GM19240 (cell line): ENCODE data around the gene PBX1.
"Not testable (repeated sequence)": the region's sequence is repeated elsewhere in the genome, so short reads cannot be mapped to it uniquely, and the experiment has no call there.

Experiments used
- DNase-seq: peaks from one replicate; pipeline ENCODE4 v3.0.0; 2011; ENCODE audit warnings: low spot score; ENCODE audit not compliant: insufficient read length

Gene PBX1

DNA sequence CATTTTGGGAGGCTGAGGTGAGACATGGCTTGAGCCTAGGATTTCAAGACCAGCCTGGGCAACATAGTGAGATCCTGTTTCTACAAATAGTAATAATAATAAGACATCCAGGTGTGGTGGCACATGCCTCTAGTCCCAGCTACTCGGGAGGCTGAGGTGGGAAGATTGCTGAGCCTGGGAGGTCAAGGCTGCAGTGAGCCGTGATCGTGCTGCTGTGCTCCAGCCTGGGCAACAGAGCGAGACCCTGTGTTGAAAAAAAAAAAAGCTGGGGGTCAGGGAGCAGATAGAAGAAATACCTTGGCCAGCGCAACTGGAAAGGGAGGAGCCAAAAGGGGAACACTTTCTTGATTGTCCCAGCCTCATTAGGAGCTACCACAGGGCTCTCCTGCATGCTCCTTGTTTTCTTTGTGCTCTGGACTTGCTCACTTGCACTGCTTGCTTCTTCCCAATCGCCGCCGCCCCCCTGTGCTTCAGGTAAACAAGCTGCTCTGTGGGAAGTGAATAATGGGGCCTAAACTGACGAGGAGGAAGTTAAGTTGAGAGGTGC lies 31.1 kb downstream of the PBX1 start:
- DNase-seq, result no peak

DNA sequence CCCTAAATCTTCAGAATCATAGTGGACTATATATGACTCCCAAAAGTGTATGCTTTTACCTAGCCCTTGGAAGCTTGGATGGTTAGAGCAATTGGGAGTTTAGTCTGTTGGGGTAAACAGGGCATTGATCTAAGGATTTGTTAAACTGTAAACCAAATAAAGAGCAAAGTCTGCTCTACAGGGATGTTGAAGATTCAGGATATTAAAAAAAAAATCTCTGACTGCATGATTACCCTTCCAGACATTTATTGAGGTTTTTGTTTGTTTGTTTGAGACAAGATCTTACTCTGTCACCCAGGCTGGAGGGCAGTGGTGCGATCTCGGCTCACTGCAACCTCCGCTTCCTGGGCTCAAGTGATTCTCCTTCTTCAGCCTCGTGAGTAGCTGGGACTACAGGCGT lies 31.6 kb downstream of the PBX1 start:
- DNase-seq, result no peak

DNA sequence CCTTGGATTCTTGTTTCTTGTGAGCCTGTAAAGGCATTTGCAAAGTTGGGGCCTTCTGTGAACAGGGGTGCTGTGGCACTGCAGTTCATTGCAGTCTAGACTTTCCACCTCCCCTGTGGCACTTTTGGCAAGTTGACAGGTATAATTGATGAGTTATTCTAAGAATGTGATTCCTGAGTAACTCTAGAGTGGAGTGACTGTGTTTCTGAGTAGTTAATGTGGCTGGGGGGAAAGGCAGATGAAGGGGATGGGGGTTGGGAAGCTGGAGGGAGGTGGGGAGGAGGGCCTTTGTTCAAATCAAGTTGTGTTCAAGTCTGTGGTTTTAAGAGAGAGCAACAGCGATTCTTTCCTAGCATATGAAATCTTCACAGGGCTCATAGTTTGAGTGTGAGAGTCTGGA lies 32.9 kb downstream of the PBX1 start:
- DNase-seq, result no peak

DNA sequence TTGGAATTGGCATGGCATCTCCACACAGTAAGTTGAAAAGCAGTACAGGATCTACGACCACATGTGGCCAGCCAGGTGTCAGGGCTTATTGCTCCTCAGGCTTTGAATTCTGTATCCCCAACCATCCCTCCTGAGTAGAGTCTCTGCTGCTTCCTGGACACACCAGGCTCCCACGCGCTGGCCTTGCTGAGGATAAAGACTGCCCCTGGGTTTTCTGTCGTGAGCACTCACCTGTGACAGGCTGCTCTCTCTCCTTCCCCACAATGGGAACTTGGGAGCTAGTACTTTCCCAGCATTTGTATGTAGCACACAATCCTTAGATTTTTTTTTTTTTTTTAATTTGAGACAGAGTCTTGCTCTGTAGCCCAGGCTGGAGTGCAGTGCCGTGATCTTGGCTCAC lies 33.6 kb downstream of the PBX1 start:
- no peak for DNase-seq

- no peak for DNase-seq
Observed at GRCh38 chr1:164595212-164595611, 36.2 kb downstream of the PBX1 start.

DNA sequence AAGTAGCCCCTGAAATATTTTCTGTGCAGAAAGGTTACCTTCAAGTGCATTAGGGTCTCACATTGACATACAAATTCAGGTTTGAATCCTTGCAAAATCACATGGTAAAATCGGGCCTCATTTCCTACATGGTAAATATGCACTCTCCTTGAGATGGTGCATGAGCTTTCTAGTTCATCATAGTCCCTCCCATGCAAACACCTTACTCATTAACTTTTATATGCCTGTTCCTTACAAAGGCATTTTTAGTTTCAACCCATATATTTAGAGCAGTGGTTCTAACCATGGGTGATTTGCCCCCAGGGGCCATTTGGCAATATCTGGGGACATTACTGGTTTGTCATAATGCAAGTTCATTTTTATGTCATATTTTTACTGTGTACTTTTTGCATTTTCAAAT lies 37.2 kb downstream of the PBX1 start:
- no peak for DNase-seq

DNA sequence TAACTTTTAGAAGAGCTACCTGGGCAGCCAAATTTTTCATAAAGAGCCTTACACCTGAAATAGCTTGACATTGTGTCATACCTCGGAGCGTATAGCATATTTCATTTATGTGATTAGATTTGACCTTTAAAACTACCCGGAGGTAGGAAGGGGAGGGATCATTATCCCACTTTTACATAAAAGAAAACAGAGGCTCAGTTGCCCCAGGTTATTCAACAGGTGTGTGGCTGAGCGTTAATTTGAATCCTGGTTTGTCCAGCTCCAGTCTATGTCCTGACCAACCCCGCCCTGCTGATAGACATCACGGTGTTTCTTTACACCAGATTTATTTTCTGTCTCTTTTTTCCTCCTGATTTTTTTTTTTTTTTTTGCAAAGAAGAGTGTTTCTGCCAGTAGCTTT lies 39.7 kb downstream of the PBX1 start:
- DNase-seq, result no peak

DNA sequence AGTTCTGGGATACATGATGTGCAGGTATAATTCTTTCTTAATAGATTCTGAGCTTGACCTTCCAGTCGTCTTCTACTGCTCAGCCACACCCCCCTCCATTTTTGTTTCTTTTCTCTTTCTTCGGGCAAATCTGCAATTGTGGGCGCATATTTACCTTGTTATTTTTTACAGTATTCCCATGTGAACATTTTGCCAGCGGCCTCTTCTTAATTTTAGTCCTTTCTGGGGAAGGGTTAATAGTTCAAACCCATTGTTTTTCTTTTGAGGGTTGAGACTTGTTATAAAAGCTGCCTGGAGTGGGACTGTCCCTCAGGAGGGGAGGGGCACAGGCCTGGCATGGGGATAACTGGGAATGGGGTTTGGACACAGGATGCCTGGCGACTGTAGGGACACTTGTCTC lies 40.3 kb downstream of the PBX1 start:
- no peak for DNase-seq

GRCh38 chr1:164601399-164602100 lies 42.6 kb downstream of the PBX1 start:
- no peak for DNase-seq

DNA sequence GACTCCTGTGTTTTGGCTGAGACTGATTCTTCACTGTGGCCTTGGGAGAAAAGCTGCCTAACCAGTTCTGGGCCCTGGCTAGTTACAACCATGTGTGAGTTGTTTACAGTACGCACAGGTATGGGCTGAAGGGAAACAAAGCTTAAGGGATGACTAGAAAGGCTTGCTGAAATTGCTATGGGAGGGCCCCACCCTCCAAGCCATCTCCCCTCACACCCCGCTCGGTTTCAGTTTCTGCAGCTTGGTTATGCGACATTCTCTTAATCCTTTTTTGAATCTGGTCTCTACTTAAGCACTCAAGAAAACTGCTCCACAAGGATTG lies 43.1 kb downstream of the PBX1 start:
- DNase-seq, result no peak

- DNase-seq, result no peak
Observed at GRCh38 chr1:164602480-164603093, 43.6 kb downstream of the PBX1 start.

GRCh38 chr1:164603805-164604204 lies 44.8 kb downstream of the PBX1 start:
- DNase-seq, result not testable (repeated sequence)

- DNase-seq, result no peak
Observed at GRCh38 chr1:164604541-164604940, 45.6 kb downstream of the PBX1 start.

DNA sequence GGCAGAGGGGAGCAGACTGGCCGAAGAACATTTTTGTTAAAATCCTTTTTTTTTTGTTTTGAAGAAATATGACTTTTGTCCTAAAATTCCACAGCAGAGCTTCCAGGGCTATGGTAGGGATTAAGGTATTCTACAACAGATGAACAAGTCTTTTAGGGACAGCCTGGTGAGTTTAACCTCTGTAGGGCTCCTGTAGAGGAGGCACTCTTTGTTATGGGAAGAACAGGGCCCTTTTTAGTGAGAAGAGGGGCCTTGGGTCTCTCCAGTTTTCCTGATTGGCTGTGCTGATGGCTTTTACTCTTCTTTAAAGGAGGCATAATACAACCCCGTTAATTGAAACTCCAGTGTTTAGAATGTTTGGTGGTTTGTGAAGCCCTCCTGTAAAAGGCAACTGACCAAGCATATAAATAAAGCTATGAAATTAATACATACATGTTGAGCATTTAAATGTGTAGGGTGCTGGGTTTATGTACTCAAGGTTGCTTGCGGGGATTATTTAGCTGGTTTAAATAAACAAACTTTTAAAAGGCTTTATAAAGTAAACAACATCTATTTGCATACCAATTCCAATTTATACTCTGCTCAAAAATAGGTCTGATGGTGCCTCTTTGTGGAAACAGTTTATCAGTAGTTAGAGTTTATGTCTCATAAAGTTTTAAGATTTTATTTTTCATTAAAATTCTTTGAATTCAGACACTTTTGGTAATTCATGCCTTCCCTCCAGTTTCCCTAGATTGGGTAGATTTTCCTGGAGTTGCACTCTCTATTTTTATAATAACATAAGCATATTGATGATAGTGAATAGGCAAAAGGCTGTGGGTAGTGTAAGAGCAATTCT lies 46.5 kb downstream of the PBX1 start:
- DNase-seq, result no peak

DNA sequence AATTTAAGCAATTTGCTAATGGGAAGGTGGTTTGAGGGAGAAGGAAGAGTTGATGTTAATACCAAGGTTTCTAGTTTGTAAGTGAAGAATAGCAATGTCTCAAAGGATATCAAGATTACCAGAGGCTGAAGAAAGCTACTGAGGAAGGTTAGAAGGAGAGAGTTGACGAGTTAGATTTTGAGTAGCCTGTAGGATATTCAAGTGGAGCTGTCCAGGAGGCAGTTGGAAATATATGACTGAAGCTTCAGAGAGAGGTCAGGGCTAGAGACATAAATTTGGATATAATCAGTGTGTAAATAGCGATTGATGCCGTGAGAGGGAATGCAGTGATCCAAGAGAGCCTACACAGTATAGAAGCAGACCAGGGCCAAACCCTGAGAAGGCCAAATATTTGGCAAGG lies 48.4 kb downstream of the PBX1 start:
- DNase-seq, result no peak

DNA sequence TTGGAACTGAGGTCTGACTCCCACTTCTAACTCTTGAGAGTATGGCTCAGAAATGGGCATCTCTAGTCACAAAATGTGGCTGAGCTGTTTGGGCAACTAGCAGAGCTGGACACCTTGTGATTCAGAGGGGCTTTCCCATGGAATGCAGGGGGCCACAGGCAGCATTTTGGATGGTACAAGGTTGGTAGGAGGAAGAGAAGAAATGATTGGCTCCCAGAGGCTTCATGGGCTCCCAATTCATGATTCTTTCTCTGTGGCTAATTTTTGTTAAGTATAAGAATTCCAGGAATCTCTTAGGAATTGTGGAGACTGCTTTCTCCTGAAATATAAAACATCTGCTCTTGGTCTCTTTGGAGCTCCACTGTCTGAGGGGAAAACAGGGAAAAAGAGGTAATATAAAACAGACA lies 49.7 kb downstream of the PBX1 start:
- no peak for DNase-seq

GRCh38 chr1:164609089-164609488 lies 50.1 kb downstream of the PBX1 start:
- no peak for DNase-seq

- DNase-seq, result no peak
Observed at GRCh38 chr1:164610538-164611222, 51.7 kb downstream of the PBX1 start.

- no peak for DNase-seq
Observed at GRCh38 chr1:164611754-164612642, 53.0 kb downstream of the PBX1 start.

DNA sequence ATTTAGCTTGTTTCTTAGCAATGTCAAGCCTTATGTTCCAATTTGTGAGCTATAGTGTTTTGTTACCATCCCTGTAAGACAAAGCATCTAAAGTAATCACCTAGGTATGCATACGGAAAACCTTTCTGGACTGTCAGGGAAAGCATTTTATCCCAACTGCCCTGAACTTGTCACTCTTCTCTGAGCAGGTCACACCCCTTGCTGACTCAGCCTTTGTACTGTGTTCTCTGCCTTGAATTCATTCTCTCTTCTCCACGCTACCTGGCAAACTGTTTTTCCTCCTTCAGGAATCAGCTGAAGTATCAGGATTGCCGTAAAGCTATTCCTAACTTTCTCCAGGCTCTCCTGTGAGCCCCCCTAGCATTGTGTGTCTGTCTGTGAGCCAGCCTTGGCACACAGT lies 54.2 kb downstream of the PBX1 start:
- DNase-seq, result no peak

DNA sequence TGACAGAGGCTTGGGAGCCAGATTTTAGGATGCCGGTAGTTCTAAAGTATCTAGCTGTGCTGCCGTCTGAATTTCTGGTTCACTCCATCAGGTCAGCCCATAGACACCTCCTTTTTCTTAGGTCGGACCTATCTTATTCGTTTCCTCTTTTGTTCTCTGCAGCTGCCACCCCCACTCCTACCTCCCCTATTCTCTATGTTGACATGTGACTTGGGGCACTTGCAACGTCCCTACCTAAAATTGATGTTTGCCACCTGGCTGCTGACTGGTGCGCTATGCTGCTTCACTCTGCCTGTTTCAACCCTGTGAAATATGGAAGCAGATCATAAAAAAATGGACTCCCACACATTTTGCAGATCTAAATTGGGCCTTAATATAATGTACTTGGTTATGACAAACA lies 55.3 kb downstream of the PBX1 start:
- no peak for DNase-seq
